HG02943 (cell line): ENCODE results near the gene CAMTA1.

ENCODE experiments used
- ATAC-seq: cut with Tn5 transposase; IDR thresholded peaks from one replicate; pipeline ENCODE4 v1.9.1; 2021; ENCODE audit warnings: mild to moderate bottlenecking, low read depth, moderate library complexity; ENCODE audit not compliant: unreplicated experiment

CAMTA1 gene

DNA sequence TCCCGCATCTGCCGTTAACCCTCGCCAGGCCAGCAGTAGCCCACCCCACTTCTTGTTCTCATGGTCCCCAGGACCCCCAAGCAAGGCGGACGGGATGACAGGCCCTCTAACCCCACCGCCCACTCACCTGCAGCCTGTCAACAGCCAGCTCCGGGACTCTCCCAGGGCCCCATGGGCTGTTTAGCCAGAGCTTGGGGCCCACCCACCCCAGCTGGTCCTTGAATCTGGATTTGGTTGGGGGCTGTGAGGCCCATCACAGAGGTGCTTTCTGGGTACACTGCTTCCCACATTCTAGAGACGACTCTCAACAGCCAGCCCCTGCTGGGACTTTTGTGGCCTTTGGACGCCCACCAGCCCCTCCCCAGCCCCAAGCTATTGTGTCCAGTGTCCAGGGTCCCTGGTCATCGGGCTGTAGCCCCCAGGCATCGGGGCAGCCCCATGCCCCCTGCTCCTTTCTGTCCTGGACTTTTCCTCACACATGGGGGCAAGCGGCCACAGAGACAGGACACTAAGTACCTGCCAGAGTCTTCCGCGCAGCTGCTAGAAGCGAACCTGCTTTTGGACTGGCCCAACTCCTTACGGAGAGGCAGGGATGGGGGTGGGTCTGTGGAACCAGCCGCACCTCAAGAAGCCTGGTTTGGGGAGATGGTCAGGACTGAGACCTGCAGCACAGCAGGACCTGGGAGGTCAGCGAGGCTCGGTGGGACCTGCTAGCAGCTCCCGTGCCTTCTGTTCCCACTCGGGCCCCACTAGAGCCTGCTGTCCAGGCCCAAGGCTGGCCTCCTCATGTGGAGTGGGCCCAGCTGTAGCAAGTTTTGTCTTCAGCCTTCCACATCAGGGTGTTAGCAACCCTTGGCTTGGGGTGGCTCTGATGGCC, 777.7 kb downstream of the CAMTA1 start:
- no peak for ATAC-seq

GRCh38 chr1:7564137-7564536, 778.9 kb downstream of the CAMTA1 start:
- no peak for ATAC-seq

DNA sequence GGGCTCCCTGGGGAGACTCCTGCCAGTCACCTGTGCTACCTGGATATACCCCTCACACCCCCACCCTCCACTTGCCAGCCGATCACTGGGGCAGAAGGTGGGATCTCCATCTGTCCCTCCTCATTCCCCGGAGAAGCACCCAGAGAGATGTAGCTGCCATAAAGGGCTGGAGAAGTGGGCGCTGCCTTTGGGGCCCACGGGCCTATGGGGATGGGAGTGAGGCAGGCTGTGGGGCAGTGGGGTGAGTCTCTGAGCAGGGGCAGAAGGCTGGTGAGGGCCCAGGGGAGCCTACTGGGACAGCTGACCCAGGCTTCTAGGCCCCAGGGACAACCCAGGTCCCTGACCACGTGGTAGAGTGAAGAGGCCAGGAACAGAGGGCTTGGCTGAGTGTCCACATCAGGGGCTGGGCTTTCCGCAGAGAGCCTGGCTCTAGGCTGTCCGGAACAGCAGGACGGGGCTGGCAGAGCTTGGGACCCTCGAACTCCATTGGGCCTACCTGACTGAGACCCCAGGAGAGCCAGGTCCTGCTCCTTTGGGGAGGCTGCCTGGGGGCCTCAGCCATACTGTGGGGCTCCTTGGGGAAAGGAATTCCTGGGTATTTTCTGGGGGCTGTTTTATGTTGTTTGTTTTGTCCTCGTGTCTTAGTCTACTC, 780.0 kb downstream of the CAMTA1 start:
- ATAC-seq = no peak

DNA sequence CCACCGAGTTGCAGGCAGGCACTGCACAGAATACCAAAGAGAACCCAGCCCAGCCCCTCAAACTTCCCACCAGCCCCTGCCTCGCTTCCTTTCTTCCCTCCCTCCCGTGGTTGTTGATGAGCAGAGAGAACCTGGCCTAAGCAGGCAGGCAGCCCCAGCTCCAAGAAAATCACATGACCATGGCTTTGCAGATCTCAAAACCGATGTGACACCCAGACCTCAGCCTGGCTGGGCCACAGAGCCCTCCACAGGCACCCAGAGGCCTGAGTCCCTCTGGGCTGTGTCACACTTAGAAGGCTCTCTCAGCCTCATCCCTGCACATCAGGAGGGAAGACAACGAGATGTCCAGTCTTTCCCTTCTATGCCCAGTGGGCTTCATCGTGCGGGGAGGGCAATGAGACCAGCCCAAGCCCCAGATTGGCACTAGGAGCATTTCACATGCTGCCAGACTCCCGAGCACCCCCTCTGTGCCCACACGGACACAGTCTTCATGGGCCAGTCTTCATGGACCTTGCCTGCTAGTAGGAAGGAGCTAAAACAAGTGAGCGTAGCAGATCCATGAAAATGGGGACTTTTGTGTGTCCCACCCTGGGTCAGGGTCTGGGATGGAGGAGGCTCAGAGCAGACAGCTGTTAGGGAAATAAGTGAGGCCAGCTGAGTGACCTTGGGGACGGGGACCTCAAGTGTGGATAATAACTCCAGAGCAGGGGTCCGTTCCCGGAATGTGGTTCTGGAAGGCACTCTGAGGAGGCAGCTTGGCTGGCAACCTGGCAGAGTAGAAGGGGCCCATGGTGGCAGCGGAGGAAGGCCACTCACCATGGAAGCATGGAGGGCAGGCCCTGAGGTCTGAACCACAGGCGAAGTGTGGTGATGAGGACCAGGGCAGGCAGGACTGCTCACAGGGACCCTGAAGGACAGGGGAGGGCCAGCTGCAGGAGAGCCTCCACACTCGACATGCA, 781.4 kb downstream of the CAMTA1 start:
- no peak for ATAC-seq

GRCh38 chr1:7567376-7567775, 782.1 kb downstream of the CAMTA1 start:
- no peak for ATAC-seq

DNA sequence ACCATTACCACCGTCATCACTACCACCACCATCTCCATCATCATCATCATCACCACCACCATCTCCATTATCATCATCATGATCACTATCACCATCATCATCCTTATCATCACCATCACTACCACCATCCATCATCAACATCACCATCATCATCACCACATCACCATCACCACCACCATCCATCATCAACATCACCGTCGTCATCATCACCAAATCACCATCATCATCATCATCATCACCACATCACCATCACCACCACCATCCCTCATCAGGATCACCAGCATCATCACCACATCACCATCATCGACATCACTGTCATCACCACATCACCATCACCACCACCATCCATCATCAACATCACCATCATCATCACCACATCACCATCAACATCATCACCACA, 782.8 kb downstream of the CAMTA1 start:
- no peak for ATAC-seq

GRCh38 chr1:7568901-7569524, 783.8 kb downstream of the CAMTA1 start:
- ATAC-seq = no peak

GRCh38 chr1:7570311-7570710, 785.1 kb downstream of the CAMTA1 start:
- no peak for ATAC-seq

DNA sequence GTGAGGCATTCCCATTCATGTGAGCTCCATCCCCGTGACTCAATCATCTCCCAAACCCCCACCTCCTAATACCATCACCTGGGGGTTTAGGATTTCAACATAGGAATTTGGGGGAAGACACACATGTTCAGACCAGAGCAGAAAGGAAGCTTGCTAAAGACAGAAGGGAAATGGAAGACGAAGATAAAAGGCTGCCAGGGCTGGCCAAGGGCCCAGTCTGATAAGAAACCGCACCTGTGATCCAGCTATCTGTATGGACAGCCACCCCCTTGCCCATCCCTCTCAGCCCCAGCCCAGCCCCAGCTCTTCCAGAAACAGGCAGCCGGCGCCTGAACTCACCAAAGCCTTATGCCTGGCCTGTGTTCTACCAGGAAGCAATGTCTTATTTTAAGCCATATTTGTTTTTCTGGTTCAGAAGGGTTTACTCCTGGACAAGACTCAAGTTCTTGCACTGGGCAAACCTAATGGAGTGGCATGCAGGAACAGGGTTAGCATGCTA, 787.4 kb downstream of the CAMTA1 start:
- no peak for ATAC-seq

DNA sequence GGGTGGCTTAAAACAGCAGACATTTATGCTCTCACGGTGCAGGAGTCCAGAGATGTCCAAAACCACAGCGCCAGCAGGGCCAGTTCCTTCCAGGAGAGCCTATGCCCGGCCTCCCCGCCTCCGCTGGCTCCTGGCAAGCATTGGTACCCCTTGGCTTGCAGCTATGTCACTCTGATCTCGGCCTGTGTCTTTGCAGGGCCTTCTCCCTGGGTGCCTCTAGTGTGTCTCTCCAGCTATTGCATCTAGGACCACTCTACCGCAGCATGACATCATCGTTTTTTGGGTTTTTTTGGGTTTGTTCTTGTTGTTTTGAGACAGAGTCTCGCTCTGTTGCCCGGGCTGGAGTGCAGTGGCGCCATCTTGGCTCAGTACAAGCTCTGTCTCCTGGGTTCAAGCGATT, 788.2 kb downstream of the CAMTA1 start:
- no peak for ATAC-seq

- ATAC-seq = no peak
Observed at GRCh38 chr1:7574121-7575040, 789.1 kb downstream of the CAMTA1 start.

DNA sequence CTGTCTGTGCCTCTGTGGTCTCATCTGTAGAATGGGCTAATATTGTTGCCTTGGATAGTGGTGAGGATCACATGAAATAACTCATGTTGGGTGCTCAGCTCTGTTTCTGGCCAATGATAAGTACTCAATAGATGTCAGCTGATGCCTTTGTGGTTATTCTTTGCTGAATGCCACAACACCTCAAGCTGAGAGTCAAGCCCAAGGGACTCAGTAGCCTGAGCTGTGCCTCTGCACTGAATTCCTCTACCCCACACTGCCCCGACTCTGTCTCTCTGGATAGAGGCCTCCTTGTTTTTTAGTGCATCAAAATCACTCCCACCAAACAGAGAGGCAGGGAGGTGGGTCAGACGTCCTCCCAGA, 789.8 kb downstream of the CAMTA1 start:
- no peak for ATAC-seq

- ATAC-seq = no peak
Observed at GRCh38 chr1:7576946-7577657, 791.8 kb downstream of the CAMTA1 start.

DNA sequence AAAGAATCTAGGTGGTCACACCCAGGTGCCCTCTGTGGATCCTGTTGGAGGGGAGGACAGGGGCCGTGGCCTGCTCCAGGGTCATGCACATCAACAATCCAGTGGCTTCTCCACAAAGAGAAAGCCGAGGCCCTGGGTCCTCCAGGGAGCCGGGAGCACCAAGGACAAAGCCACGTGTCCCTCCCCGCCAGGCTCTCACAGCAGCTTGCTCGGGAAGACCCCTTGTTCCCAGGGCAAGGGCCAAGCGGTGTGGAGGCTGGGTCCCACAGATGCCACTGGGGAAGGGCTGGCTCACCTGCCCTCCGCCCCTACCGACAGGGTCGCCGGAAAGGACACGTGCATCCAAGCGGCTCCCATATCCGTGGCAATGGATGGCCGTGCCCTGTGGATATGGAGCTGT, 793.0 kb downstream of the CAMTA1 start:
- no peak for ATAC-seq

GRCh38 chr1:7579016-7579415, 793.8 kb downstream of the CAMTA1 start:
- ATAC-seq = no peak

- ATAC-seq = no peak
Observed at GRCh38 chr1:7579831-7580804, 794.9 kb downstream of the CAMTA1 start.

DNA sequence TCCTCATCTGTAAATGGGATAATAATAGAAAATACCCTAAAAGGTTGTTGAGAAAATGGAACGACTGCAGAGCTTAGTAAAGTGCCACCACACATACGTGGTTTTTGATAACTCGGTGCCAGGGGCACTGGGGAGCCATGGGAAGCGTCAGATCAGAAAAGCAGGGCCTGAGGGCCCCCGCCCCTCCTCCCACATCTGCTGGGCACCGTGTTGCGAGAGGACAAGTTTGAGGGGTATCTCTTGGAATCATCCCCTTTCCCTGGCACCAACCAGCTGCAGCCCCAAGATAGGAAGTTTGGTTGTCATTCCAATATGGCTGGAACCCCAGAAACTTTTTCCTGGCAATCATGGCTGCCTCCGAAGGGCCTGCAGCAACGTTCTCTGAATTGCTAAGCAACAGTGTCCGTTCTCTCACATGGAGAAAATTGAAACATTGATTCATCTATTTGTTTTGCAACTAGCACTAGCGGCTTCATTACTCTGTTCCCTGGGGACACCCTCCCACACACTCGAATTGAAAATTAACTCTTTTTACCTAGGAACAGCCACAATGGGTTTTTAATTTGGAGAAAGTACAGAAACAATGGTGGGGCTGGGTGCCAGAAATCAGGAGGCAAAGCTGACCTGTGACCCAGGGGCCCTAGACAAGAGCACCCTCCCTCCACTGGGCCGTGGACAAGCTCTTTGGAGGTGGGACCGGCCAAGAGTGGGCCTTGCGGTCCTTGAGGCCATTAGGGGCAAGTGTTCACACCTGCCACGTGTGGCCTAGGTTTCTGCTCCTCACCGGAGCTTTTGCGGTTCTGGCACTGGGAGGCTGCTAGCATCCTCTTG, 795.9 kb downstream of the CAMTA1 start:
- no peak for ATAC-seq
